Ovary (tissue), 9 donors: ENCODE data around the gene DIABLO. TPM values are rescaled to one million over a fixed set of nuclear protein-coding genes. Genes with fewer than 3 reads are reported as not detected.

Experiments used
- DNase-seq, 5 donors: peaks; one replicate each; pipeline ENCODE4 v3.0.0-alpha.2; 2019 to 2020
- H3K27ac ChIP-seq, 2 donors: fragments of 200-600 bp; one replicate each; pipeline versions ENCODE4 v1.5.1 to v1.8.0; 2019 to 2022
- H3K27me3 ChIP-seq: fragments of 200-600 bp; one replicate; pipeline ENCODE4 v1.8.0; 2022
- H3K36me3 ChIP-seq: fragments of 200-600 bp; sonication (generic); one replicate; pipeline ENCODE4 v1.5.1; 2019
- H3K4me1 ChIP-seq: one replicate; pipeline ENCODE4 v1.8.1; 2013; ENCODE audit warnings: mild to moderate bottlenecking, moderate library complexity; ENCODE audit not compliant: insufficient read depth
- H3K4me3 ChIP-seq: fragments of 200-600 bp; sonication (generic); one replicate; pipeline ENCODE4 v1.5.1; 2017
- H3K9me3 ChIP-seq, 2 donors: fragments of 200-600 bp in 1 of 2; sonication (generic) in 1 of 2; one replicate each; pipeline versions ENCODE4 v1.5.1 to v1.8.1; 2013 to 2019; ENCODE audit warnings: mild to moderate bottlenecking in 1 of 2, moderate library complexity in 1 of 2
- EP300 ChIP-seq: sonication (generic); formaldehyde crosslinking; IDR thresholded peaks from one replicate; pipeline ENCODE4 v1.6.1; 2017; ENCODE audit warnings: antibody characterized with exemption
- POLR2A ChIP-seq: fragments of 450-650 bp; IDR thresholded peaks from one replicate; pipeline ENCODE4 v1.6.1; 2017; ENCODE audit warnings: antibody characterized with exemption, mild to moderate bottlenecking, moderate library complexity
- WGBS, 3 donors: extraction: QIAGEN DNeasy Blood & Tissue Kit in 1 of 3; methylation state at CpG; one replicate each; pipeline versions ENCODE4 v1.1.5 to v1.1.7; 2013 to 2017; 5-methylcytosine and 5-hydroxymethylcytosine counted together
- intact Hi-C, 4 donors: fragments of 100-400 bp; cut with DNase I; formaldehyde crosslinking; loops; one replicate each; pipeline versions ENCODE4 v1.11.0 to v1.15.1; 2022 to 2023
- polyA plus RNA-seq, 2 donors: library from polyadenylated mRNA; stranded (reverse); fragments of 200-250 nt in 1 of 2; fragments of 350-450 nt in 1 of 2; fragmentation: Illumina TruSeq in 1 of 2; extraction: RNeasy Lipid Tissue Mini Kit (QIAGEN cat#74804) in 1 of 2; gene quantifications; one replicate each; pipeline ENCODE4 v1.2.3, GENCODE V29; 2013 to 2014
- total RNA-seq, 7 donors: library from RNA; depleted of rRNA in 2 of 7; stranded (reverse); fragments of >200 nt in 2 of 7; fragmentation: NEBNext Ultra II Directional in 3 of 7; extraction: Animal tissue kit (Norgen Biotek cat#: 25700) in 3 of 7; gene quantifications; one replicate each; pipeline versions ENCODE4 v1.1.0 to v1.2.4, GENCODE V29; 2016 to 2023
- TF ChIP-seq, protein P1 (sequence below), 3 donors: fragments of 450-650 bp in 2 of 3; fragments of 200-600 bp in 1 of 3; IDR thresholded peaks; one replicate each; pipeline versions ENCODE4 v1.5.1 to v1.8.0; 2016 to 2022; ENCODE audit warnings: antibody characterized with exemption in 3 of 3, mild to moderate bottlenecking in 1 of 3
- donor health status: DM: no; HTN: no; CAD: no; lungs with moderate emphysema.
- donor health status: DM: no; HTN: no; CAD: no.
- donor health status: Bipolar disorder and iron deficiency.
- donor health status: DM: yes; HTN: yes; CAD: no.
- donor health status: DM: no; HTN: no; CAD: no.
- donor health status: DM: yes; HTN: yes; CAD: no.

Gene DIABLO
- total and polyA plus RNA-seq, 9 donors, result 35.9 to 92.1 (median 41.1) TPM

DNA sequence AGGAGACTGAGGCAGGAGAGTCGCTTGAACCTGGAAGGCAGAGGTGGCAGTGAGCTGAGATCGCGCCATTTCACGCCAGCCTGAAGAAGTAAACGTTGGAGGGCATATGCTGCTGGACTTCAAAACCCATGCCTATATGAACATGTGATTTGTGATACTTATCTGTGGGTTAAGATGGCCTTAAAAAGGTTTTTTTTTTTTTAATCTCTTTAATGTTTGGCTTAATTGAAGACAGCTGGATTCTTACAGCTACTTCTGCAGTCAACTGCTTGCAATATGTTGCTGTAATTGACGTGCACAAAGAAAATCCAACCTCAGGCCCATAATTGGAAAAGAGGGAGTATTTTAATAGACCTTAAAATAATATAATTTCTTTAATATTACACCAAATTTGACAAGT, 23.8 kb downstream of the DIABLO start:
- WGBS, 3 donors, result 92 to 95% (median 94%) methylated on average over 6 of the region's 6 CpGs
- Histone ChIP-seq H3K4me1 (peaks cover 2% of the 10 kb centered on the region), H3K9me3 (no peaks in the 10 kb centered on the region), H3K27me3 (peaks cover 16% of the 10 kb centered on the region), H3K4me3 (no peak overlapping the region), H3K27ac (no peak overlapping the region), H3K36me3 (no peaks in the 10 kb centered on the region)
- intact Hi-C loops, result no loop called here
- no peak for DNase-seq
- TF ChIP-seq EP300, result no peak
- TF ChIP-seq, protein P1, sequence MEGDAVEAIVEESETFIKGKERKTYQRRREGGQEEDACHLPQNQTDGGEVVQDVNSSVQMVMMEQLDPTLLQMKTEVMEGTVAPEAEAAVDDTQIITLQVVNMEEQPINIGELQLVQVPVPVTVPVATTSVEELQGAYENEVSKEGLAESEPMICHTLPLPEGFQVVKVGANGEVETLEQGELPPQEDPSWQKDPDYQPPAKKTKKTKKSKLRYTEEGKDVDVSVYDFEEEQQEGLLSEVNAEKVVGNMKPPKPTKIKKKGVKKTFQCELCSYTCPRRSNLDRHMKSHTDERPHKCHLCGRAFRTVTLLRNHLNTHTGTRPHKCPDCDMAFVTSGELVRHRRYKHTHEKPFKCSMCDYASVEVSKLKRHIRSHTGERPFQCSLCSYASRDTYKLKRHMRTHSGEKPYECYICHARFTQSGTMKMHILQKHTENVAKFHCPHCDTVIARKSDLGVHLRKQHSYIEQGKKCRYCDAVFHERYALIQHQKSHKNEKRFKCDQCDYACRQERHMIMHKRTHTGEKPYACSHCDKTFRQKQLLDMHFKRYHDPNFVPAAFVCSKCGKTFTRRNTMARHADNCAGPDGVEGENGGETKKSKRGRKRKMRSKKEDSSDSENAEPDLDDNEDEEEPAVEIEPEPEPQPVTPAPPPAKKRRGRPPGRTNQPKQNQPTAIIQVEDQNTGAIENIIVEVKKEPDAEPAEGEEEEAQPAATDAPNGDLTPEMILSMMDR (IDR thresholded peaks at IDR 0.05), result no peak
- TF ChIP-seq POLR2A, result no peak

DNA sequence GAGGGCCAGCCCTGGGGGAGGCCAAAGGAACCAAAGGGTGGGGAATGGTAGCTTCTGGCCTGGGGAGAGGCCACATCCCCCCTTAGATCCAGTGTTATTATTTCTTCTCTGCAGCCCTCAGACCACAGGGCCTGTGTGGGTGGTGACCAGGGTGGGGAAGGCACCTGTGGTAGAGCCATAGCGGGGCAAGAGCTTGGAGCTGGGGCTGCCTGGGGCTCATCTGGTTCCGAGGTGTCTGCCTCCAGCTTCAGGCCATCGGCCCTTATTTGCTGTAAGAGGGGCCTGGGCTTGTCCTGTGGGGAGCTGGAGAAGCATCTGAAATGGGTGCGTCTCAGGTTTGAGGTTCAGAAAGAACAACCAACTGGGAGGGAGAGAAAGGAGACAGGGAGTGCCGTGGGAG, 24.5 kb downstream of the DIABLO start:
- Histone ChIP-seq H3K4me1 (peaks cover 2% of the 10 kb centered on the region), H3K36me3 (no peaks in the 10 kb centered on the region), H3K27ac (no peak overlapping the region), H3K4me3 (no peak overlapping the region), H3K9me3 (no peaks in the 10 kb centered on the region), H3K27me3 (peaks cover 16% of the 10 kb centered on the region)
- intact Hi-C loops, result no loop called here
- DNase-seq, result peak in 1 of 5 donors; percentile 27
- 90 to 96% (median 92%) methylated on average over 5 of the region's 5 CpGs for WGBS, 3 donors
- TF ChIP-seq, protein P1 (IDR thresholded peaks at IDR 0.05), result no peak

DNA sequence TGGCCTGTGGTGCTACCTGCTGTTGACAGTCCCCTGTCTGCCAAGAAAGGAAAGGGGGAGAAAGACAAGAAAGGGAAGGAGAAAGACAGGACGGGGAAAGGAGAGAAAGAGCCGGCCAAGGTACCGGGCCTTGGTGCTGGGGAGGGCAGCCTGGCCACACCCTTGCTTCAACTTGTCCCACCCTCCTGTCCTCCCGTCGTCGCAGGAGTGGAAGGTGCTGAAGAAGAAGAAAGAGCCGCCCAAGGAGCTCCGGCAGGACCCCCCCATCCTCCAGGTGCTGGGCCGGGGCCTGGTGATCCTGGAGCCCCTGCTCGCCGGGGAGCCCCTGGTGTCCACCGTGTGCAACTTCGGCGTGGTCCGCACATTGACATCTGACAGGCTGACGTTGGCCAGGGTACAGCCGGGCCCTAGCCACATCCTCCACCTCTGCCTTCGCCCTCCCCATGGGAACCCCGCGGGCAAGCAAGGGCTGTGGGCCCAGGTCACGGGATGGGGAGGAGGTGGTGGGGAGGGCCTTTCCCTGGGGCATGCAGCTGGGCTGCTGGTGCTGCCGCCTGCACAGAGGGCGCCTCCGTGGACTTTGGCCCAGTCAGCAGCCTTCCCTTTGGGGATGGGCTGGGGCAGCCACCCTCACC, 25.2 kb downstream of the DIABLO start:
- no peak overlapping the region for H3K27ac ChIP-seq

DNA sequence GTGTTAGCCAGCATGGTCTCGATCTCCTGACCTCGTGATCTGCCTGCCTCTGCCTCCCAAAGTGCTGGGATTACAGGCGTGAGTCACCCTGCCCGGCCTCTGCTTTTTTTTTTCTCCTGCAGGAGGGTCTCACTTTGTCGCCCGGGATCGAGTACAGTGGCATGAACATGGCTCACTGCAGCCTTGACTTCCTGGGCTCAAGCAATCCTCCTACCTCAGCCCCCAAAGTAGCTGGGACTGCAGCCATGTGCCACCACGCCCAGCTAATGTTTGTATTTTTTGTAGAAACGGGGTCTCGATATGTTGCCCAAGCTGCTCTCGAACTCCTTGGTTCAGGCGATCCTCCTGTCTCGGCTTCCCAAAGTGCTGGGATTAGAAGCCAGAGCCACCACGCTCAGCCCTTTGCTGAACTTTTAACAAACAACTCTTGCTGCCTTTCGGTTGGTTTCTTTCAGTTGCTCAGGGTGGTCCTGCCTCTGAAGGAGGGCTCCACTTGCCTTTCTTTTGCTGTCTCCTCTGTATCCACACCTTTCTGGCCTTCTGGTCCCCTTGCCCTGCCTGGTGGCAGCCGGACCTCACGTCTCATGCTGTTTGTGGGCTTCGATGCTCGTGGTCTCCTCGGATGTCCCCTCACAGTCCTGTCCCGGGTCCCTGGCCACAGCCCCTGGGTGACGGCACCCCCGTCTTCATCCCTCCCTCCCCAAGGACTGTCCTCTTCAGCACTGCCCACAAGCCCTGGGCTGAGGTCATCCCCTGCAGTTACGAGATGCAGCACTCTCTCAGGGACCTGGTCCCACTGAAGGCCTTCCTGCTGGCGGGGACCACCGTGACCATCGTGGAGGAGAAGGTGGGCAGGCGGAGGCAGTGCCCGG, 26.1 kb downstream of the DIABLO start:
- Histone ChIP-seq H3K4me3 (no peak overlapping the region), H3K36me3 (no peaks in the 10 kb centered on the region), H3K4me1 (peaks cover 2% of the 10 kb centered on the region), H3K27me3 (peaks cover 16% of the 10 kb centered on the region), H3K27ac (no peak overlapping the region), H3K9me3 (no peaks in the 10 kb centered on the region)
- WGBS, 3 donors, result 88 to 92% (median 91%) methylated on average over 29 of the region's 29 CpGs
- TF ChIP-seq EP300, result no peak
- TF ChIP-seq, protein P1 (IDR thresholded peaks at IDR 0.05), result no peak
- TF ChIP-seq POLR2A, result no peak
- intact Hi-C loops, result no loop called here
- peak in 1 of 5 donors; percentile 31 for DNase-seq

More for the DNA sequence above, 25.2 kb downstream of the DIABLO start:
- TF ChIP-seq POLR2A (no peak), EP300 (no peak)
- TF ChIP-seq, protein P1 (IDR thresholded peaks at IDR 0.05), result no peak
- Histone ChIP-seq H3K27me3 (peaks cover 16% of the 10 kb centered on the region), H3K9me3 (no peaks in the 10 kb centered on the region), H3K4me3 (no peak overlapping the region), H3K4me1 (peaks cover 2% of the 10 kb centered on the region), H3K36me3 (no peaks in the 10 kb centered on the region)
- 63 to 72% (median 72%) methylated on average over 24 of the region's 24 CpGs for WGBS, 3 donors
- intact Hi-C loops, result no loop called here
- peak in 1 of 5 donors; percentile 28 for DNase-seq
